ENCODE measurements around the gene NAP1L5. TPM values are rescaled to one million over a fixed set of nuclear protein-coding genes. Genes with fewer than 3 reads are reported as not detected.

The NAP1L5 gene
- total RNA-seq, 1 donor from 2014 or later = 5.5 TPM

DNA sequence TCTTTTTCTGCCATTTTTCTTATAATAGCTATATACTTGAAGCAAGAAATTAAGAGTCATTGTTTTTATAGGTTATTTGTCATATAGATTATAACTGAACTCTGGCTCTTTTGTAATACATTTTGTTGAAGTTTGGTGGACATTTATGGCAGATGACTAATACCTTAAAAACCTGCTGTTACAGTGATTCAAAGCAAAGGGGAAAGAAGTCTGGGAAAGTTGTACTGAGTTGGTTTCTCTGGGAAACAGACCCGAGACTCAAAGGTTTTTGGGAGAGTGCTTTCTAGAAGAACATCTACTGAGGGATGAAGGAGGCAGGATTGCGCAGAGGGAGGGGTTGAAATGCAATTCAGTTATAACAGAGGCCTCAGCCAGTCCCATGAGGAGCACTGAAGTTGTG lies 35.9 kb downstream of the NAP1L5 start:
- DNase-seq (ENCODE audit: extremely low read depth, low read depth, low spot score) = no peak

DNA sequence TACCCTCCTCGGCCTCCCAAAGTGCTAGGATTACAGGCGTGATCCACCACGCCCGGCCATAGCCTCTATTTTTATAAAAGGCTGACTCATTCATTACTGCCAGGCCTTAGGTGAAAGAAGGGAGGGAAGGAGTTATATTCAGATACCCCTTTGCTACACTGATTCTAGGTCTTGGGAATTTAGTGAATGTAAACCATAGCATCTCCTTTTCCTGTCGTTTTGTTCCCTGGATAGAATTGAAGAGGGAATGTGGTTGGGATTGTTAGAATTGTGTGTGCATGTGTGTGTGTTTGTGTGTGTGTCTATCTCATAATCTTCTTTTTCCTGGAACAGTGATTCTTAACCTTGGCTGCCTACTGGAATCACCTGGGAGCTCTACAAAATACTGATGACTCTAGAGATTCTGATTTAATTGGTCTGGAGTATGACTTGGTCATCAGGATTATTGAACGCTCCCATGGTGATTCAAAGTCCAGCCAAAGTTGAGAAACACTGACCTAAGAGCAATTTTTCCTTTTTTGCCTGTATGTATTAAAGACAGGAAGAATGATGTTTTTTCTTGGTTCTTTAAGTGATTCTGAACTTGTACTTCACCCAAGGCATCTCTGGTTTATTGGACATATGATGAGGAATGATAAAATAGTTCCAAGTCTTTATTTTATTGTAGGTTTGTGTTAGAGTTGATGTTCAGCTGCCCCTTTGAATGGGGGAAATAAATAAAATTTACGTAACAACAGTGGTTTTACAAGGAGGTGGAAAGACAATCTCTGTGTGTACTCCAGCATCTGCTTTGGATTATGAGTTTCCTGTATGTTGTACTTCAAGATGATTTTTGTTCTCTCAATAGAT lies 37.0 kb downstream of the NAP1L5 start:
- no peak for DNase-seq (ENCODE audit: extremely low read depth, low read depth, low spot score)

DNA sequence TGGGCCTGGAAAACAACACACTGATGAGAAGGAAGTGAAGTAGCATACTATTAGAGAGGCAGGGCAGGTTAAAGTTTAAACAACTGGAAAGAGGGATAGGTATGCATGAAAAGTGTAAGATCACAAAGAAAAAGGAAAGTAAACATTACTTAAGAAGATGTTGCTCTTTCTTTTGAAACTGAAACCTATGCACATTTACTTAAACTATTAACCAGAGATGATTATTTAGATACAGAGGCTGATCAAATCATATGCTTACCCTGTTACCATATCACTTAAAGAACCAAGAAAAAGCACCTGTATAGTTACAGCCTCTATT lies 37.8 kb downstream of the NAP1L5 start:
- DNase-seq (ENCODE audit: extremely low read depth, low read depth, low spot score) = no peak

DNA sequence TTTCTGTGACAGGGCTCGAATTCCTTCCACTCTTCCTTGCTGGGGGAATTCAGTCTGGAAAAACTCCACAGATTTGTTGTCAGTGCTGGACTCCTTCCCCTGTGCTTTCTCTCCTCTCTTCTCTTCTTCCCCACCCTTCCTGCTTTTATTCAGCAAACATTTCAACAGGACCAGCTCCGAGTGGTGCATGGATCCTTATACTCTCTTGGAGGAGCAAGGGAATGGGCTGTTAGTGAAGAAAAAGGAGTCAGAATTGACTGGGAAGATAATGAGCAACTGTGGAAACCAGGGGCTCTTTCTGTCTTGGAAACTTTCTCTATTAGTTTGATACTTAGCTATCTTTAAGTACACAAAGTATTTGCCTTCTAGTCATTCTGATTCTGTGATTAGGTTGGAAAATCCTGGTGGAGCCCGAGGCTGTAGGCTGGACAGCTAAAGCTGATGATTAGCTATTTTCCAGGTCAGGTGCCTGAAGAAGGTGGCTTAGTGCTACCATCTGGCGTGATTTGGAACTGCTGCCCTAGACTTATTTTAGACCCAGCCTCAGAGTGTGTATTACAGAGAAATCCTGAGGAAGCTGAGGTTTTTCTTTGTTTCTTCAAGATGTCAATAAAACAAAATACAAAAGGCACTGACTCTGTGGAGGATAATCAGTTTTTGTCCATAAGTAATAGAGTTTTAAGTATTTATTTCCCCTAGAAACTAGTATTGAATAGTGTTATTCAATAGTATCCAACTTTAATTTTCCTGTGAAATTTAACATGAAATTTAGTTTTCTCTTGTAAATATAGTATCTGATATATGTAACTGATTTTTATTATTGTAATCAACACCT lies 38.4 kb downstream of the NAP1L5 start:
- peak; percentile 54 for DNase-seq (ENCODE audit: extremely low read depth, low read depth, low spot score)

DNA sequence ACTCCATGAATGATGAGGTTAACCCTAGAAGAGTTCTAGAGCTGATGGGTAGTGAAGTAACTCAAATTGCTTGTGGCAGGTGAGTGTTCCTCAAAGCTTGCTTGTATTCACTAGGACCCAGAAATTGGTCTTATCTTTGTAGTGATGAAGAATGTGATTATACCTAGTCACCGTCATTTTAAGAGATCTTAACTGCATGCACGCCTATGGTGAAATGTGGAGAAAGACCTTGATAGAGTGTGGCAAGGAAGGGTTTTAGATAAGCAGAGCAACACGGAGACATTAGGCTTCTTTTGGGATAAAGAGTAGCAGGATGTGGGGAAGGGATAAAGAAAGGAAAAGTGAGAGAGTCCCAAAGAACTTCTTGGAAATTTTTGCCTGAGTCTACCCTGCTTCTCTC lies 42.4 kb downstream of the NAP1L5 start:
- DNase-seq (ENCODE audit: extremely low read depth, low read depth, low spot score) = no peak

DNA sequence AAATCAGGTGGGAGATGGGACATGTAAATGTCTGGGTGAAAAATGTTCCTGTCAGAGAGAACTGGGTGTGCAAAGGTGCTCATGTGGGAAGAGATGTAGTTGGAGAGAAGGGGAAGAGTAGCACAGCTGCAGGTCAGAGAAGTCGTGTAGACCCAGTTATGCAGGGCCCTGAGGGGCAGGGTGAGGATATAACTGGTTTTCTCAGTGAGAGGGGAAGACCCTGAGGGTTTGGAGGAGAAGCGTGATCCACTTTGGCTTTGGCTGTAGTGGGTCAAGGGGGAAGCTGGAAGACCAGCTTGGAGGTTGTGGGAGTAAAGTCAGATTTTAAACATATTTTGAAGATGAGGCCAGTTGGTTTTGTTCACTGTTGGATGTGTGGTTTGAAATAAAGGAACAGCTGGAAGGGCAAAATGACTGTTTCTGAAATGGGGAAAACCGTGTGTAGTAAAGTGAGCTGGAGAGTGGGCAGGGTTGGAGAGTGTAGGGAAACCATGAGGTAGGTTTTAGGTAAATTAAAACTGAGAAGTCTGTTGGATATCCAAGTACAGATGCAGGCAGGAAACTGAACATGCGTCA lies 44.2 kb downstream of the NAP1L5 start:
- no peak for DNase-seq (ENCODE audit: extremely low read depth, low read depth, low spot score)

DNA sequence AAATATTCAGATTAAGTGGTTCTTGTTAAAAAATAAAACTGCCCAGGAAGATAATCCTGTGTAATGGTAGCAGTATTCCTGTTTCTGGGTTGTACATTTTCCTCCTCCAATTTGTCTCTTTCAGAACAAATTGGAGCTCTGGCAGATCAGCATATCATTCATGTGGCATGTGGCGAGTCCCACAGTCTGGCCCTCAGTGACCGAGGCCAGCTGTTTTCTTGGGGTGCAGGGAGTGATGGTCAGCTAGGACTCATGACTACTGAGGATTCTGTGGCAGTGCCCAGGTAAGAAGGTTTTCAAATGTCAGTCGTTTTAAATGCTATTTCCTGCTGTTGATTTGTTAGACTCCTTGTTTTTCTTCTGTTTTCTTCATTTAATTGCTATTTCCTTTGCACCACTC lies 47.9 kb downstream of the NAP1L5 start:
- DNase-seq (ENCODE audit: extremely low read depth, low read depth, low spot score) = no peak

DNA sequence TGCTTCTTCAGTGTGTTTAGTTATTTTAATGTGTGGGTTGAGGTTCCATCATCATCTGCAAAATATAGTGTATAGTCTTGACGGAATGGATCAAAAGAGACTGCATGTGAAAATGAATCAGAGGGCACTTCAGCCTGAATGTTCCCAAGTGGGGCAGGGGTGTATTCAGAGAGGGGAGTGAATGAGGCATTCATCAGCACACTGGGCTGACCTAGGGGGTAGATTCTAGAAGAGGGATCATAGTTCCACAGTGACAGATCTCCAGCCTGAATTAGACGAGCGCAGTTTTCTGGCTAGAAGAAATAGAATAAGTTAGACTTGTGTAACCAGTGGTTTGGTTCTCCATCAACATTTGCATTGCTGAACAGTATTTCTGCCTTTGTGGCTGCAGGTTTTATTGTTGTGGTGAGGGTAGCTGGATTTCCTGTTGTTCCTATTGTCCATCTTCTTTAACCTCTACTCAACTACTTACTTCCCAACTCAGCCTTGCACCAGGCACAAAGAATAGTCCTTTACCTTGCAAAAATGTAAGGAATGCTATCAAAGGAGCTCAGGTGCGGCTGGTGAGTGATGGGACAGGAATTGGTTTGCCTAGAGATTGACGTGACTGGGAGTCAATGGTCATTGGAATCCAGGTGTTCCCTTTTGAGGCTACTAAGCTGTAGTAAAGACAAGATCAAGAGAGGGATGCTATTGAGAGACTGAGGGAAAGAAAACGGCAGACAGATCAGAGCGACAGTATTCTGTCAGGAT lies 50.9 kb downstream of the NAP1L5 start:
- no peak for DNase-seq (ENCODE audit: extremely low read depth, low read depth, low spot score)

DNA sequence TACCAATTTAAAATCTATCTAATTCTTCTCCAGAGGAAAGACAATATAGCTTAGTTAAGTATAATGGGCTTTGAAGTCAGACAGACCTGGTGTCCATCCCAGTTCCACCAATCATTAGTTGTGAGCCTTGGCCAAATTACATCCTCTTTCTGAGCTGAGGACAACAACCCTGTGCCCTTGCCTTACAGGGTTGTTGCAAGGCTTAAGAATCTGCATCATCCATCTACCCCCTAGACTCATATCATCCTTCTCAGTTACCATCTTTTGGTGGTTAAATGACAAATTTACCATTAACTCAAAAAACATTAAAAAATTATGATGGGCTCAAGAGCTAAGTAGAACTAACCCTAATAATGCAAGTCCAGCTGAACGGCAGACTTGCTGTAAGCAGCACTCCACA lies 51.6 kb downstream of the NAP1L5 start:
- DNase-seq (ENCODE audit: extremely low read depth, low read depth, low spot score) = no peak

Other genes with a start within 250 kb of the NAP1L5 start
- 1.7 and 5.0 TPM in 2 replicates for gene HERC5, start 240.7 kb downstream of the NAP1L5 start, total RNA-seq
- gene PYURF, start 174.1 kb downstream of the NAP1L5 start, total RNA-seq = 76.5 and 83.1 TPM in 2 replicates
- gene HERC3, start 105.3 kb downstream of the NAP1L5 start, total RNA-seq = 9.1 and 10.5 TPM in 2 replicates